Measurements from ENCODE around the gene ALK. TPM values are rescaled to one million over a fixed set of nuclear protein-coding genes. Genes with fewer than 3 reads are reported as not detected.

Gene ALK
- total RNA-seq, 2 experiments from 2014 or later: not detected

- ChIA-PET CTCF (no interaction called here), POLR2A (no interaction called here)
- ATAC-seq (no peak), DNase-seq (no peak)
- no peak overlapping the region for H3K27ac Mint-ChIP-seq
- intact Hi-C loops (cut with micrococcal nuclease): no loop called here
- H3K4me1 Mint-ChIP-seq (ENCODE audit: low read depth): peaks cover 5% of the 10 kb centered on the region
- H3K9me3 Mint-ChIP-seq: no peaks in the 10 kb centered on the region
- no peaks in the 10 kb centered on the region for H3K36me3 Mint-ChIP-seq (ENCODE audit: low read depth)
- H3K4me3 Mint-ChIP-seq: no peak overlapping the region
- no peak for TF ChIP-seq CTCF (IDR thresholded peaks at IDR 0.05)
- H3K27me3 Mint-ChIP-seq: peaks cover 4% of the 10 kb centered on the region
These were observed 176.4 kb downstream of the ALK start for GRCh38 chr2:29744976-29745375.

GRCh38 chr2:29743516-29743915 is 177.9 kb downstream of the ALK start:
- ChIA-PET CTCF (no interaction called here), POLR2A (no interaction called here)
- peaks cover 4% of the 10 kb centered on the region for H3K27me3 Mint-ChIP-seq
- no peaks in the 10 kb centered on the region for H3K36me3 Mint-ChIP-seq (ENCODE audit: low read depth)
- intact Hi-C loops (cut with micrococcal nuclease): no loop called here
- H3K9me3 Mint-ChIP-seq: no peaks in the 10 kb centered on the region
- DNase-seq (no peak), ATAC-seq (no peak)
- H3K4me3 Mint-ChIP-seq: no peak overlapping the region
- H3K4me1 Mint-ChIP-seq (ENCODE audit: low read depth): peaks cover 5% of the 10 kb centered on the region
- no peak for TF ChIP-seq CTCF (IDR thresholded peaks at IDR 0.05)
- no peak overlapping the region for H3K27ac Mint-ChIP-seq

- CTCF ChIA-PET: no interaction called here
- Mint-ChIP-seq H3K36me3 (ENCODE audit: low read depth) (no peaks in the 10 kb centered on the region), H3K27me3 (peaks cover 4% of the 10 kb centered on the region), H3K9me3 (no peaks in the 10 kb centered on the region), H3K4me1 (ENCODE audit: low read depth) (no peaks in the 10 kb centered on the region), H3K27ac (no peak overlapping the region), H3K4me3 (no peak overlapping the region)
- no peak for ATAC-seq
- intact Hi-C loops (cut with micrococcal nuclease): no loop called here
- POLR2A ChIA-PET: no interaction called here
- no peak for DNase-seq
- TF ChIP-seq CTCF (IDR thresholded peaks at IDR 0.05): no peak
These were observed 178.7 kb downstream of the ALK start for GRCh38 chr2:29742656-29743055.

- H3K9me3 Mint-ChIP-seq: no peaks in the 10 kb centered on the region
These were observed 180.3 kb downstream of the ALK start for GRCh38 chr2:29741132-29741531.

GRCh38 chr2:29733965-29734364 is 187.4 kb downstream of the ALK start:
- DNase-seq: no peak
- Mint-ChIP-seq H3K27ac (no peak overlapping the region), H3K4me3 (no peak overlapping the region), H3K27me3 (peaks cover 9% of the 10 kb centered on the region), H3K9me3 (no peaks in the 10 kb centered on the region), H3K36me3 (ENCODE audit: low read depth) (no peaks in the 10 kb centered on the region), H3K4me1 (ENCODE audit: low read depth) (no peaks in the 10 kb centered on the region)
- ChIA-PET CTCF (no interaction called here), POLR2A (no interaction called here)
- ATAC-seq: no peak
- TF ChIP-seq CTCF (IDR thresholded peaks at IDR 0.05): no peak
- intact Hi-C loops (cut with micrococcal nuclease): no loop called here

More at GRCh38 chr2:29741132-29741531, 180.3 kb downstream of the ALK start:
- Mint-ChIP-seq H3K27ac (no peak overlapping the region), H3K36me3 (ENCODE audit: low read depth) (no peaks in the 10 kb centered on the region), H3K27me3 (peaks cover 4% of the 10 kb centered on the region), H3K4me3 (no peak overlapping the region), H3K4me1 (ENCODE audit: low read depth) (no peaks in the 10 kb centered on the region)
- ChIA-PET POLR2A (no interaction called here), CTCF (no interaction called here)
- no peak for ATAC-seq
- DNase-seq: no peak
- TF ChIP-seq CTCF (IDR thresholded peaks at IDR 0.05): no peak
- intact Hi-C loops (cut with micrococcal nuclease): no loop called here
